ENCODE measurements around the gene CYB561A3. TPM values are rescaled to one million over a fixed set of nuclear protein-coding genes. Genes with fewer than 3 reads are reported as not detected.

The CYB561A3 gene
- total and polyA plus RNA-seq, 2 of the 13 experiments (the other 11 are each of a cell fraction or from before 2014, with no cell fraction given): 11.4 to 14.9 TPM

GRCh38 chr11:61336171-61336935 lies 25.3 kb downstream of the CYB561A3 start (continued):
- TF ChIP-seq RNF219 (CRISPR knock-in tag; IDR thresholded peaks at IDR 0.05) (no peak), ZFP82 (CRISPR knock-in tag; IDR thresholded peaks at IDR 0.05; ENCODE audit: borderline replicate concordance) (no peak), THAP11 (CRISPR knock-in tag; IDR thresholded peaks at IDR 0.05) (peak; percentile 77), MEF2D (CRISPR knock-in tag; IDR thresholded peaks at IDR 0.05) (no peak), ZNF501 (CRISPR knock-in tag; IDR thresholded peaks at IDR 0.05) (peak; percentile 68; the same call in 1 of the 2 replicates), ZNF629 (CRISPR knock-in tag; conservative IDR thresholded peaks at IDR 0.05) (no peak), PRDM15 (CRISPR knock-in tag; IDR thresholded peaks at IDR 0.05) (no peak), RBAK (CRISPR knock-in tag; IDR thresholded peaks at IDR 0.05) (no peak), HMG20A (CRISPR knock-in tag; IDR thresholded peaks at IDR 0.05; ENCODE audit: borderline replicate concordance) (no peak), ZNF343 (CRISPR knock-in tag; IDR thresholded peaks at IDR 0.05) (no peak; the same call in 1 of the 2 replicates), PPARG (CRISPR knock-in tag; conservative IDR thresholded peaks at IDR 0.05) (peak; percentile 37; the same call in 1 of the 2 replicates), MYC (CRISPR knock-in tag; IDR thresholded peaks at IDR 0.05; ENCODE audit: borderline replicate concordance) (peak; percentile 75; the same call in 1 of the 2 replicates), ZNF354B (CRISPR knock-in tag; IDR thresholded peaks at IDR 0.05) (no peak), NFIB (CRISPR knock-in tag; IDR thresholded peaks at IDR 0.05; ENCODE audit: borderline replicate concordance) (no peak), YEATS4 (CRISPR knock-in tag; IDR thresholded peaks at IDR 0.05; ENCODE audit: borderline replicate concordance) (no peak), DDIT3 (CRISPR knock-in tag; IDR thresholded peaks at IDR 0.05) (no peak), ZNF883 (CRISPR knock-in tag; IDR thresholded peaks at IDR 0.05; ENCODE audit: not compliant biosample characterization) (peak; percentile 20), NFE2 (CRISPR knock-in tag; IDR thresholded peaks at IDR 0.05) (no peak)
- TF ChIP-seq, protein P1, sequence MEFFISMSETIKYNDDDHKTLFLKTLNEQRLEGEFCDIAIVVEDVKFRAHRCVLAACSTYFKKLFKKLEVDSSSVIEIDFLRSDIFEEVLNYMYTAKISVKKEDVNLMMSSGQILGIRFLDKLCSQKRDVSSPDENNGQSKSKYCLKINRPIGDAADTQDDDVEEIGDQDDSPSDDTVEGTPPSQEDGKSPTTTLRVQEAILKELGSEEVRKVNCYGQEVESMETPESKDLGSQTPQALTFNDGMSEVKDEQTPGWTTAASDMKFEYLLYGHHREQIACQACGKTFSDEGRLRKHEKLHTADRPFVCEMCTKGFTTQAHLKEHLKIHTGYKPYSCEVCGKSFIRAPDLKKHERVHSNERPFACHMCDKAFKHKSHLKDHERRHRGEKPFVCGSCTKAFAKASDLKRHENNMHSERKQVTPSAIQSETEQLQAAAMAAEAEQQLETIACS (CRISPR knock-in tag; IDR thresholded peaks at IDR 0.05): no peak
- TF ChIP-seq, protein P2, sequence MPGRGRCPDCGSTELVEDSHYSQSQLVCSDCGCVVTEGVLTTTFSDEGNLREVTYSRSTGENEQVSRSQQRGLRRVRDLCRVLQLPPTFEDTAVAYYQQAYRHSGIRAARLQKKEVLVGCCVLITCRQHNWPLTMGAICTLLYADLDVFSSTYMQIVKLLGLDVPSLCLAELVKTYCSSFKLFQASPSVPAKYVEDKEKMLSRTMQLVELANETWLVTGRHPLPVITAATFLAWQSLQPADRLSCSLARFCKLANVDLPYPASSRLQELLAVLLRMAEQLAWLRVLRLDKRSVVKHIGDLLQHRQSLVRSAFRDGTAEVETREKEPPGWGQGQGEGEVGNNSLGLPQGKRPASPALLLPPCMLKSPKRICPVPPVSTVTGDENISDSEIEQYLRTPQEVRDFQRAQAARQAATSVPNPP (CRISPR knock-in tag; IDR thresholded peaks at IDR 0.05): no peak

Data from HepG2 (cell line).